GM19372 (cell line): ENCODE measurements around the gene TADA3.
"Not testable (repeated sequence)": the region's sequence is repeated elsewhere in the genome, so short reads cannot be mapped to it uniquely, and the experiment has no call there.

Source experiments
- ATAC-seq: cut with Tn5 transposase; IDR thresholded peaks from one replicate; pipeline ENCODE4 v1.9.1; 2021; ENCODE audit warnings: mild to moderate bottlenecking, low read depth, moderate library complexity; ENCODE audit not compliant: unreplicated experiment

Gene TADA3

DNA sequence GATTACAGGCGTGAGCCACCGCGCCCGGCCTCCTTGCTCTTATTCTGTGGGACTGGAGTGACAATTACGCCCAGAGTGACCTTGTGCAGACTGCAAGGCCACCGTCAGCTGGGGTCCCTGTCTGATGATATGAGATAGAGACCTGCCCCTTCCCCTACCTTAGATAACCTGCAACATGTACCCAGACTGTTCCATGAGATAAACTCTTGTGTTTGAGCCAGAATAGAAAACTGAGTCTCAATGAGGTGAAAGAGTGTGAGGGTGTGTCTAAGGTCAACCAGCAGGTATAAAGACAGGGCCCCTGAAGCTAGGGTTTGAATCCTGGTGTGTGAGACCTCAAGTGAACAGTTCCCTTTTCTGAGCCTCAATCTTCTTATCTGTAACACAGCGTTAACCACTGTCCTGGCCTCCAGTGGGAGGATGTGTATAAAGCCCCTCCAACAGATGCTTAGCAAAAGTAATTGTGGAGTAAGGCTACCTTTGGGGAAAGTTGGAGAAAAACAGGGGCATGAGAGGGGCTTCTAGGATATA lies 6.0 kb downstream of the TADA3 start:
- ATAC-seq, result no peak

DNA sequence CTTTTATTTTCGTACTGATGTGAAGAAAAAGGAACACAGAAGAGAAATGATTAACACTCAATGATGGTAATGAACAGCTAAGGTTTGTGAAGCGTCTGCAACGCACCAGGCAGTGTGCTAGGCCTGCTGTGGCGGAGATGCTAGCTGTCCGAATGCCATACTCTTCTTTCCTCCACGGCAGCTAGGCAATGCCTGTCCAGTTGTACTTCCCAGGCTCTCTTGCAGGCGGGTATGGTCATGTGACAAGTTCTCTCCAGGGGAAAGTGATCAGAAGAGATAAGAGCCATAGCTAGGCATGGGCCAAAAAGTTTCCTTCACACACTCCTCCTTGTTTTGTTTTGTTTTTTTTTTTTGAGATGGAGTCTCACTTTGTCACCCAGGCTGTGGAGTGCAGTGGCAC lies 6.7 kb downstream of the TADA3 start:
- ATAC-seq, result no peak

DNA sequence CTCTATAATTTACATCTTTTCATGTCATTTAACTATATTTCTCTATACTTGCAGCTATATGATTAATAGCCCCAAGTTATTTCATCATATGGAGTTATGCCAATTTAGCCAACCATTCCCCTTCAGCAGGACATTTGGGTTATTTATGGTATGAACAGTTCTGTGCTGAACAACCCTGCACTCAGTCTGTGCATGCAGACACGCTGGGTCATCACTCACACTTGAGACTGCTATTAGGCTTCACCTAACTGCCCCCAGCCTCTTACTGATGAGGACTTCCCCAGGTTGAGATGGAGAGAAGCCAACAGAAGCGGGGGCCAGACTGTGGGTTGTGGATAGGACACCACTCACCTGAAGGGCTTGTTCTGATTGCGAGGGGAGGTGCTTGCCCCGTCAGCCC lies 7.3 kb downstream of the TADA3 start:
- no peak for ATAC-seq

DNA sequence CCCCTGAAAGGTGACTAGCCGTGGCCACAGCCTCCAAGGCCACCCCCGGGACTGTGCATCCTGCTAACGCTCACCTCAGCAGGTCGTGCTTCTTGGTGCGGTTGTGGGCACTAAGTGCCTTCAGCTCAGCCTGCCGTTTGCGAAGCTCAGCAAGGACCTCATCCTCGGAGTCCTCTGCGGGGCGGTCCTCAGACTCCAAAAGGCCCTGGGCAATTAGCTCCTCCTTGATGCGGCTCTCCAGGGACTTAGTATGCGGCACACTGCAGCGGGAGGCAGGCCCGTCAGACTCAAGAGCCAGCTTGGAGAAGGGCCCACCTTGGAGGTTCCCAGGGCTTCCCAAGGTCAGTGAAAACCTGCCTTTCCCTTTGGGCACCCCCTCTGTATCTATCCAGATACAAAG lies 8.3 kb downstream of the TADA3 start:
- no peak for ATAC-seq

DNA sequence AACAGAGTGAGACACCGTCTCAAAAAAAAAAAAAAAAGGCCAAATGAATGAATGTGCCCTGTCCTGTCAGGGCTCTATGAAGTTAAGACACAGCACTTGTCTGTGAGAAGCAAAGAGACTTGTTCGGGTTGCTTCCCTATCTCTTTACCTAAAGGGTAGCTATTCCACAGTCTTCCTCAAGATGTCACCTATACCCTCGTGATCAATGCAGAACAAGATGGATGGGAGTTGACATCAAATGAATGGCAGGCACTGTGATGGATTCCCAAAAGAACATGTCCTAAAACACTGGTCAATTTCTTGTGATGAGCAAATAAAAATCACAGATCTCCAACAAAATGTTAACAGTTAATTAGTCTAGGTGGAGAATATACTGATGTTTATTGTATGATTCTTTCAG lies 9.5 kb downstream of the TADA3 start:
- ATAC-seq, result no peak

DNA sequence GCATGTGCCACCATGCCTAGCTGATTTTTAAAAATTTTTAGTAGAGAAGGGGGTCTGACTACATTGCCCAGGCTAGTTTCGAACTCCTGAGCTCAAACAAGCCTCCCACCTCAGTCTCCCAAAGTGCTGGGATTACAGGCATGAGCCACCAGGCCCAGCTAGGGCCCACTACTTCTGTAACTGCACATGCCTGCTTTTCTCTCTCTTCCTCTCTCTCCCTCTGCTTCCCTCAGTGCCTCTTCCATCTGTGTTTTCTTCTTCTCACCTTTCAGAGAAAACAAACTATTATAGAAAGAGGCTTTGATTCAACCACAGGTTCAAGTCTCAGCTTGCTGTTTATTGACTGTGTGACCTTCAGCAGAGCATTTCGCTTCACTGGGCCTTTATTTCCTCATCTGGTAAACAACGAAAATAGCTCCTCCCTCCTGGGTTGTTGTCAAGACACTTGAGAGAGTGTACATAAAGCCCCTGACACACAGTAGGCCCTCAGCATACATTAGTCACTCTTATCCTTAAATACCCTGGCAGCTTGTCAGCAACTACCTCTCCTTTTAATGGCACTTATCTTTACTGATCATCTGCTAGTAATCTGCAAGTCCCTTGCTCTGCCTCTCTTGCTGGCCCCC lies 10.2 kb downstream of the TADA3 start:
- ATAC-seq, result no peak

DNA sequence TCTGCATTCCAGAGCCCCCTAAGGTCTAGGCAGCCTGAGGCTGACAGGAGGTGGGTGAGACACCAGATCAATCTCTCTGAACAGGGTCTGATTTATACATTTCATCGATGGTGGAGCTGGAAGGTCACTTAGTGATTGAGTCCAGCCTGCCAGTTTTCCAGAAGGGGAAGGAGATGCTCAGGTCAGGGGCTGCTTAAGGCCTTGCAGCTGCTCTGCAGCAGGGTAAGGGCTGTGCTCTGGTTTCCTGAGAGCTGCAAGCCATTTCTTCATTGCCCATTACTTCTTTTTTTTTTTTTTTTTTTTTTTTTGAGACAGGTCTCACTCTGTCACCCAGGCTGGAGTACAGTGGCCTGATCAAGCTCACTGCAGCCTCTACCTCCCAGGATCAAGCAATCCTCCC lies 10.7 kb downstream of the TADA3 start:
- no peak for ATAC-seq

DNA sequence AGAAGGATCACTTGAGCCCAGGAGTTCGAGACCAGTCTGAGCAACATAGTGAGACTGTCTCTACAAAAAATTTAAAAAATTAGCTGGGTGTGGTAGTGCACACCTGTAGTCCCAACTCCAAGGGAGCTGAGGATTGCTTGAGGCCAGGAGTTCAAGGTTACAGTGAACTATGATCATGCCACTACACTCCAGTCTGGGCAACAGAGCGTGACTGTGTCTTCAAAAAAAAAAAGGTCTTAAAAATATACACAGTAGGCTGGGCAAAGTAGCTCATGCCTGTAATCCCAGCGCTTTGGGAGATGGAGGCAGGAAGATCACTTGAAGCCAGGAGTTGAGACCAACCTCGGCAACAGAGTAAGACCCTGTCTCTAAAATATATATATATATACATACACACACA lies 11.4 kb downstream of the TADA3 start:
- no peak for ATAC-seq

DNA sequence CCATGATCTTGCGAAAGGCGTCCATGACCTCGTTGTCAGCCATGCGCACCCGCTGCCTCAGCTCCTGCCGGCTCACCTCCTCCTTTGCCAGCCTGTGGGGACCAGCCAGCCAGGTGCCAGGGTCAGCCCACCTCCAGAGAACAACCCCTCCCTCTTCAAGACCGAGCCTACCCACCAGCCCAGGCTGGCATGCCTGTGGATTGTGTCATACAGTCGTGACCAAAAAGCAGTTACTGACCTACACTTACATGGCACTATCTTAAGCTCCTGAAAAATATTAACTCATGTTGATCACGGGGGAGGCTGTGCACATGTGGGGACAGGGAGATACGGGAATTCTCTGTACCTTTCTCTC lies 11.8 kb downstream of the TADA3 start:
- ATAC-seq, result no peak

DNA sequence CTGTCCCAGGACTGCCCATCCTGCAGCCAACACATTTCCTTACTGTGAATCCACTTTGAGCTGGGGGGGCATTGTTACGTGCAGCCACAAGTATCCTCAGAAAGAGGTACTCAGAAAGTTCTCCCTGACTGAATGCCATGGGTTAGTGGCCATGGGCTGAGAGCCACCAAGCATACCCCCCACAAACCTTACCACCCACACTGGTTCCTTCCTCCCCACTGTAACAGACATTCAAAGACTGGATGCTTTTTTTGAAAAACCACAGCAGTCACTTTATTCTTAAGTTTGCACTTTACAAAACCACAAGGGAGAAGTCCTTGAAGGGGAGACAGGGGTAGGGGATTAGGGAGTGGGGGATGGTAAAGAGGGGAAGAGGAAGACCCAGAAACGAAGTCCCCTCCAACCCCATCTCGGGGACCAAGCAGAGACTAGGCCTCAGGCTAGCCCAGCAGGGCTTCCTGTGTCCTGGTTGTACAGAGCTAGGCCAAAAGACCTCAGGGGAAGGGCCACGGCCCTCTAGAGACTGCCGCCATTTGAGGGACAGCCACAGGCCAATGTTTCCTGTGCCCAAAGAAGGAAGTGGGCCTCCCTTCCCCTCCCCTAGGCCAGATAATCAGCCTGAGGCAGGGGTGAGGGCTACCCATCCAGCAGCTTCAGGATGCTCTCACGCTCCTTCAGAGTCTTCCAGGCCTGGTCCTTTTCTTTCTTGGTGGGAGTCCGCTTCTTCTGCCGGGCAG lies 12.4 kb downstream of the TADA3 start:
- ATAC-seq, result peak; percentile 71

DNA sequence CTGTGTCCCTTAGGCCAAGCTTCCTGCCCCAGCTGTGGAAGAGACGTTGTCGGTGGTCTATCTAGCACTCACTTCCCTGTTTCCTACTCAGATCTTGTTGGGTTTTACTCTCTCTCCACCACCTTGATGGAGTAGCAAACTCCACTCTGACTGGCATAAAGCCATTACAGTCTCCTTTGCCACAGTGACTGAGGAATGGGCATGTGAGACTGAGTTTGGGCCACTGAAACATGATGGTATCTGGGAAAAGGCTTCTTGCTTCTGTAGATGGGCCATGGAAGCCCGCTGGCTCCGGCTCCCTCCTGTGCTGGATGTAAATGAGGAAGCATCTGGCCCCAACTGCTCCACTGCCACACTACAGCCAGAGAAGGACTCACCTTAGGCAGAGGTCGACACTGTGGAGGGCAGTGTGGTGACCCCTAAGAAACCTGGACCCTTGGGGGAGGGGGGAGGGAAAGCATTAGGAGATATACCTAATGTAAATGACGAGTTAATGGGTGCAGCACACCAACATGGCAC lies 13.1 kb downstream of the TADA3 start:
- no peak for ATAC-seq

DNA sequence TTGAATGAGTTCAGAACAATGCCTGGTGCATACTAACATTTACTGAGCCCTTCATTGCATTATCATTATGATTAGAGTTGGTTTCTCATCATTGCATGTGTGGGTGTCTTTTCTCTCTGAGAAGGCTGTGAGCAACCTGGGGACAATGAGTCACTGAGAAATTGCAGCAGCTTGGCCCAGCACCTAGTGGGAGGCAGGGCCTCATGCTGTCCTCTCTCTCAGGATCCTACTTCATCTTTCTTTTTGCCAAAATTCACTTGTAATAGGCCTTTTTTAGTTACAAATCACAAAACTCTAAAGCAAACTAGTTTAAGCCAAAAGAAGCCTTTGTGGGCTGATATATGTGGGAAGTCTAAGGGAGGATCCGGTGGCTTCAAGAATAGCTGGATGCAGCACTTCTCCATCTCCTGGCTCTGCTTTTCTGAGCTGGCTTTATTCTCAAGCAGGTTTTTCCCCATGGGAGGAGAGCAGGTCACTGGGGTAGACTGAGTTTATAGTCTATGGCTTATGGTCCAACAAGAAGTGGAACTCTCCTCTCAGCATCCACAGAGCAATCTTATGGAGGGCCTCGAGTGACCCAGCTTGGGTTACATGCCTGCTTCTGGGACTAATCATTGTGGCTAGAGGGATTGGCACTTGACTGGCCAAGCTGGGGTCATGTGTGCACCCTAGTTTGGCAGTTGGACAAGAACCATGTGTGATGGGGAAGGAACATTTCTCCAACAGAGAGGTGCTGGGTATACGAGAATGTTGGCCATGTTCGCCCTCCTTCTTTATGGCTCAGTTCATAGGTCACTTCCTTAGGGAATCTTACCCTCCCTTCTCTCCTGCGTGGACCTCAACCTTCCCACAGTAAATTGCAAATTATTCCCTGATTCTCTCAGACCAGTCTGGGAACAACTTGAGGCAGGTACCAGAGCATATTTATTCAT lies 13.9 kb downstream of the TADA3 start:
- no peak for ATAC-seq

DNA sequence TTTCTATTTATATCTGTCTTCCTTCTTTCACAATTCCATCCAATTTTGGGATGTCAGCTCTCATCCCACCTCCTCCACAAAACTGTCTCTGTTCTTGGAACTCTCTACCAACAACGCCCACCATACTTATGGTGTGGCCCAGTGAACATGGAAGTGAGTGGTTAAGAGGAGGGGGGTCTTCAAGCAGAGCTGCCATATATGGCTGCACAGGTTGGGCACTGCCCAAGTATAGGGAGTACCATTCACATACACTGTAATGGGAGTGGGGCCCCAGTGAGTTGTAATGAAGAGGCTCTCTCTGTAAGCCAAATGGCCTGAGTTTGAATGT lies 14.6 kb downstream of the TADA3 start:
- no peak for ATAC-seq

DNA sequence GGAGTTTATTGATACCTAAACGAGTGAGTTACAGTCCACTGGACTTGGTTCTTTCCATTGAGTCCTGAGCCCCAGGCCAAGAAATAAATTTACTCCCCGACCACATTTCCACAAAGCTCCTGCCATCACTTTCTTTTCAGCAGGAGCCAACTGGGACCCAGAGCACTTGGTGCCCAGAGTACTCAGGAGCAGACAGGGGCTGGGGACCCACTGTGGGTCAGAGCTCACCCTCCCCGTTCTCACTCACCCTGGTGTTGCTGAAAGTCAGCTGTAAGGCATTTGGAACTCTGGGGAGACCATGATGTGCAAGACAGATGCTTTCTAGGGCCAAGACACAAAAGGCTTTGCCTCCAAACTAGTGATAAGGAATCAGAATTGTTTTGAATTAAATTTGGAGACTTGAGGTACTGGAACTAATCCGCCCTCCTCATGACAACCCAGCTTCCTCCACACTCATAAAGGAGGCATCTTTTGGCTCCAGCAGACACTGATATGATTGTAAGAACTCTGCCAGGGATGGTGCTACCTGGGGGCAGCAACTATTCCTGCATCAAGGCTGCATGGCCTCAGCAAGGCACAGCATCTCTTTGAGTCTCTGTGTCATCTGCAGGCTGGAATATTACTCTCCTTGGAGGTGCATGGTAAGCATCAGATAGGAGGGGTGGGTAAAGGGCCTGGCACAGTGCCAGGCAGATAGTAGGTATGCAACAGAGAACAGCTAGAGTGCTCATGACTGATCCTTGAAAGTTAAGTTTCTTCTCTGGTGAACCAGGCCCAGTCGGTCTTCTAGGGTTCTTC lies 15.2 kb downstream of the TADA3 start:
- no peak for ATAC-seq

DNA sequence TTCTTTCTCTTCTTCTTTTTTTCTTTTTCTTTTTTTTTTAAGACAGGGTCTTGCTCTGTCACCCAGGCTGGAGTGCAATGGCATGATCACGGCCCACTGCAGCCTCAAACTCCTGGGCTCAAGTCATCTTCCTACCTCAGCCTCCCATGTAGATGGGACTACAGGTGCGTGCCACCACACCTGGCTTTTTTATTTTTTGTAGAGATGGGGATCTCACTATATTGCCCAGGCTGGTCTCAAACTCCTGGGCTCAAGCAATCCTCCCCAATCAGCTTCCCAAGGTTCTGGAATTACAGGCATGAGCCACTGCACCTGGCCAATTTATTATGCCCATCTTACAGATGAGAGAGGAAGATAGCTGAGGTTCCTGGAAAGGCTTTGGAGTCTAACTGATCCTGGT lies 21.3 kb downstream of the TADA3 start:
- not testable (repeated sequence) for ATAC-seq

DNA sequence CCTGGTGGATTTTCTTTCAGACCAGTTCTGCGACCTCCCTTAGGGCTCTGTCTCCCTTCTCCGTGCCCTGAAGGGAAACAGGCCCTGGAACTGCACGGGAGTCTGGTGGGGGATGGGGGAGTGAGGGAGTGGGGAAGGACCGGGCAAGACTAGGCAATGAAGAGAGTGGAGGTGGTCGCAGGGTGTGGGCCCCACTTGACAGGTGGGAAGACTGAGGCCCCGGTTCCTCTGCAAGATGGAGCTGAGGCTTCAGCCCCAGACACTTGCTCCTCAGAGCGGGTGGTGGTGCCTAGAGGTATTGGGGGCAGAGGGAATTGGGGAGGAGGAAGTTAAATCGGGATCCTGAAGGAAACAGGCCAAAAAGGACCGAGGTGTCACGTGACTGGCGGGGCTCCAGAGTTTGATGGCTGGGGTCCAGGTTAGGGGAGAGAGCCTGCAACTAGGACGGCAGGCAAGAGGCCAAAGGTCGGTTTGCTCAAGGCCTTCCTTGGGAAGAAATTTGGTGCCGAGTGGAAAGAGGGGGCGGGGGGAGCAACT lies 21.9 kb downstream of the TADA3 start:
- no peak for ATAC-seq

DNA sequence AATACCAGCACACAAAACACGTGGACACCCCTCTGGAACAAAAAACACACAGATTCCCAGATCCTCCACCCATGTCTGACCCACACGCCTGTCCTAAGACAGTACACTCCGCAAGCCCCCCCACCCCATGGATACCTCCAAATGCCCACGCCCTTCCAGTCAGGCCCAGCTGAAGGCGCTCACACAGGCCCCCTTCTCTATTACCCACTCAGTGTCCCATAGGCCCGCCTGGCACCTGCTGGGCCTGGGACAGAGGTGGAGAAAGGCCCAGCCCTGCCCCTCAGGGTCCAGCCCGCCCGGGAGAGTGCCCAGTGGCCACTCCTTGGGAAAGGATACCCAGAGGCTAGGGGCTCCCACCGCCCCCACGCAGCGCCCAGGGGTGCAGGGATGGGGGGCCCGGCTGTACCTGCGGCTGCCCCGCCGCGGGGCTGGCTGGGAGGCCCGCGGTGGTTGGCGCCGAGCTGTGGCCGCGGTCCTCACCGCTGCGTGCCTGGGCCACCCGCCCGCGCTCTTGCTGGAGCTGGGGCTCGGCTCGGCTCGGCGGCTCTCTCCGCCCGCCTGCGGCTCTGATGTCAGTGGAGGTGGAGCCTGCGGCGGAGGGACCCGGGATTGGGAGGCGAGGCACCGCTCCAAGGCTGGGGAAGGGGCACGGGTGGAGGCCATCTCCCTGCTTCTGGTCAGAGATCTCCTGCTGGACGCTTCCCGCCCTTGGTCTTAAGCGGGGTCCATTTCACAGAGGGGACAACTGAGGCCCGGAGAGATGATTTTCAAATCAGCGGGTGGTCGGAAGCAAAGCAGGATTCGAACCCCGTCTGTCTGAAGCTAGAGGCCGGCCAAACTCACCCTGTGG lies 22.6 kb downstream of the TADA3 start, which contains the start of gene CAMK1:
Gene CAMK1, minus strand, starts transcription at position 522 of the 850 bp plus-strand sequence. CDS start 2,198 bp downstream, outside the sequence.
- no peak for ATAC-seq

DNA sequence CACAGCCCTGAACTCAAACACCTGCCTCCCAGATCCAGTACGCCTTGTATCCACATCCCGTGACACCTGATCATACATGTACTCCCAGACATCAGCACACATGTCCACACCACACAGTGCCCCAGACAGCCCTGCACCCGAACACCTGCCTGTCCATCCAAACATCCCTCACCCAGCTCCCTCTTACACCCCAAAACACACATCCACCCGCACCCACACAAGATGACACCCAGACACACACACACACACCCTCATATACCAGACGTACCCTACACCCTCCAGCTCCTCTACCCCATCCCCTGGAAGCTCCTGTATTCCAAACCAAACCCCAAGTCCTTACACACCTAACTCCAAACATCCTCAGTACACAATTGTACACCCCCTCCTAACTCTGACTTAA lies 23.3 kb downstream of the TADA3 start:
- ATAC-seq, result no peak

DNA sequence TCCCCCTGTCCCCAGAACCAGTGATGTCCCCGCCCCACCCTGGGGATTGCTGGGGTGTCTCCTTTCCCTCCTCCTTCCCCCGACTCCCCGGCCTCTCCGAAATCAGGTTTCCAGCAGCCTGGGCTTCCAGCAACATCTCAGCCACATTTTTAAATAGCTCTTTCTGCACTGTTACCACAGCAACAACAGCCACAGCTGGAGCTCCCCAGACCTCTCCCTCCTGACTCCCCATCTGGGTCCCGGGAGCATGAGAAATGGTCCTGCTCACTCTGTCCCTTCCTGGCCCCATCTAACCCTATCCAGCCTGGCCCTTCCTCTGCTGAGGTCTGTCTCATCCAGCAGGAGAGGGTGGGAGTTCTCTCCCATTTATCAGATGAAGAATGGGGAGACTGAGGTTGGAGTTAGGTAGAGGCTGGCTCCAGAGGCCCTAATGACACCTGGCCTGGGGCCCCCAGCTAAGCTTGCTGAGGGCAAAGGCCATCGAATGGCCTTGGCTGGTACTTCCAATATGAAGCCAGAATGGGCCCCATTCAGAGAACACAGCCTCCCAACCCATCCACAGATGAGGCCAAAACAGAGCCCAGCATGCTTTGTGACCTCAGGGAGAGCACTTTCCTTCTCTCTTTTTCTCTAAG lies 24.0 kb downstream of the TADA3 start:
- ATAC-seq, result no peak
